HFF-Myc (cell line): ENCODE data around the gene KLKB1.

Source experiments
- DNase-seq: peaks from one replicate; pipeline ENCODE4 v3.0.0-alpha.2; 2011; ENCODE audit warnings: low read depth; ENCODE audit errors: extremely low read depth
- H3K4me3 ChIP-seq: replicated peaks from 2 replicates; pipeline ENCODE4 v1.5.1; 2011; ENCODE audit warnings: low read depth, mild to moderate bottlenecking, control low read depth, low read length
- TF ChIP-seq, protein P1 (sequence below): IDR thresholded peaks from 2 replicates; pipeline ENCODE4 v1.5.1; 2012; ENCODE audit warnings: mild to moderate bottlenecking, low read depth, low read length, control low read depth; ENCODE audit errors: missing control alignments

Gene KLKB1

DNA sequence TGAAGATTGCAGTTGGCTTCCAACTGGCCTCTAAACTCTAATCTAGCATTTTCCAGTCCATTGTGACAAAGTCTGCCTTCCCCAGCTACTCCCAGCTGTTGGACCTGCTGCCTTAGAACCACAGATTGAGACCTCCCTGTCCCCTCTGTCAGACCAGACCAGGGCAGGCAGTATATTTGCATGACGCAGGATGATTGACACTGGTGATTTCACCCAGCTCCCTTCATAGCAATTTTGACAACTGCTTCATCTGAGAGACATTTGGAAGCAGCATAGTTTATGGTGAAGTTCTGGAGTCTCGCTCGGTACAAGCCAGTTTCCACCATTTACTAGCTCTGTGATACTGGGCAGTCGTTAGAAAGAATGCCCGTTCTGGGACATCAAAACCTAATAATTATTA lies 33.5 kb upstream of the KLKB1 start:
- H3K4me3 ChIP-seq: no peak overlapping the region
- TF ChIP-seq, protein P1, sequence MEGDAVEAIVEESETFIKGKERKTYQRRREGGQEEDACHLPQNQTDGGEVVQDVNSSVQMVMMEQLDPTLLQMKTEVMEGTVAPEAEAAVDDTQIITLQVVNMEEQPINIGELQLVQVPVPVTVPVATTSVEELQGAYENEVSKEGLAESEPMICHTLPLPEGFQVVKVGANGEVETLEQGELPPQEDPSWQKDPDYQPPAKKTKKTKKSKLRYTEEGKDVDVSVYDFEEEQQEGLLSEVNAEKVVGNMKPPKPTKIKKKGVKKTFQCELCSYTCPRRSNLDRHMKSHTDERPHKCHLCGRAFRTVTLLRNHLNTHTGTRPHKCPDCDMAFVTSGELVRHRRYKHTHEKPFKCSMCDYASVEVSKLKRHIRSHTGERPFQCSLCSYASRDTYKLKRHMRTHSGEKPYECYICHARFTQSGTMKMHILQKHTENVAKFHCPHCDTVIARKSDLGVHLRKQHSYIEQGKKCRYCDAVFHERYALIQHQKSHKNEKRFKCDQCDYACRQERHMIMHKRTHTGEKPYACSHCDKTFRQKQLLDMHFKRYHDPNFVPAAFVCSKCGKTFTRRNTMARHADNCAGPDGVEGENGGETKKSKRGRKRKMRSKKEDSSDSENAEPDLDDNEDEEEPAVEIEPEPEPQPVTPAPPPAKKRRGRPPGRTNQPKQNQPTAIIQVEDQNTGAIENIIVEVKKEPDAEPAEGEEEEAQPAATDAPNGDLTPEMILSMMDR: no peak
- DNase-seq: no peak

DNA sequence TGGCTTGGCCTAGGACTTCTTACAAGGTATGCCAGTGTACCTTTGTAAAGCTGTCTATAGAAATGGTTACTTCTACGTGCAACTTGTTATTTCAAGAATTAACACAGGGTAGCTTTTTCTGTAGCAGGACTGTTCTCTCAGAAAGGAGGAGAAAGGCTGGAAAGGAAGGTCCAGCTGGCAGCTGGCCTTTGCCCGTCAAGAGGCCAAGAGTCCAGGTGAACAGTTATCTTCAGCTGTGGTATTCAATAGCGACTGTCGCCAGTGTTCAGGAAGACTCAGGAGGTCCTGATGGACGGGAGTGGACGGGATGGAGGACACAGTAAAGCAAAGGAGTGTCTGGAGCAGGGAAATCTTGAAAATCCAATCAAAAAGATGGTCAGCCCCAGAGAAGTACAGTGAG lies 31.2 kb upstream of the KLKB1 start:
- TF ChIP-seq, protein P1: no peak
- no peak overlapping the region for H3K4me3 ChIP-seq
- no peak for DNase-seq

DNA sequence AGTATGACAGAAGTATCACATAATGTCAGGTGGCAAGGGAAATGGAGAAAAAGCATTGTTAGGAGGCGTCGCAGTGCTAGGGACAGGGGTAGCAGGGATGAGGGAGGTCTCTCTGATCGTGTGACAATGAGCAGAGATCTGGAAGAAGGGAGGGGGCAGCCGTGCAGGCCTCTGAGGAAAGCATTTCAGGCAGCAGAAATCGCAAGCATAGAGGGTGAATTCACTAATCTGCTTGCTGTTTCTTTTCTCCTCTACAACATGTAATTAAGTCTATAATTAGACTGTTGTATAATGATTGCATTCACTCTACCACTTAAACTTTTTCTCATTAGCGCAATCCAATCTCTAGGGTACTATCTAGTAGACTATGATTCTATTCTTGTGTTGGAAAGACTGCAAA lies 26.8 kb upstream of the KLKB1 start:
- TF ChIP-seq, protein P1: no peak

DNA sequence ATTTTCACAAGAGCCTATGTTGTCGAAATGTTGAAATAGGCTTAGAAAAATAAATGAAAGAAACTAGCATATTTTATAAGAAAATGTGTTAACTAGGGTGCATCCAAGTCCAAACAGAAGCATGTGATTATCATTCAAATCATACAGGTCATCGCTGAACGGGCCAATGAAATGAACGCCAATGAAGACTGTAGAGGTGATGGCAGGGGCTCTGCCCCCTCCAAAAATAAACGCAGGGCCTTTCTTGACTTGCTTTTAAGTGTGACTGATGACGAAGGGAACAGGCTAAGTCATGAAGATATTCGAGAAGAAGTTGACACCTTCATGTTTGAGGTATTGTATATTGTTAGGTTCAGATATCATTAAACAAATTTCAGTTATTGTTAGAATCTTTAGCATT lies 26.3 kb upstream of the KLKB1 start:
- DNase-seq: no peak
- H3K4me3 ChIP-seq: no peak overlapping the region
- TF ChIP-seq, protein P1: no peak

More for the DNA sequence above, 26.8 kb upstream of the KLKB1 start:
- H3K4me3 ChIP-seq: no peak overlapping the region
- DNase-seq: no peak

DNA sequence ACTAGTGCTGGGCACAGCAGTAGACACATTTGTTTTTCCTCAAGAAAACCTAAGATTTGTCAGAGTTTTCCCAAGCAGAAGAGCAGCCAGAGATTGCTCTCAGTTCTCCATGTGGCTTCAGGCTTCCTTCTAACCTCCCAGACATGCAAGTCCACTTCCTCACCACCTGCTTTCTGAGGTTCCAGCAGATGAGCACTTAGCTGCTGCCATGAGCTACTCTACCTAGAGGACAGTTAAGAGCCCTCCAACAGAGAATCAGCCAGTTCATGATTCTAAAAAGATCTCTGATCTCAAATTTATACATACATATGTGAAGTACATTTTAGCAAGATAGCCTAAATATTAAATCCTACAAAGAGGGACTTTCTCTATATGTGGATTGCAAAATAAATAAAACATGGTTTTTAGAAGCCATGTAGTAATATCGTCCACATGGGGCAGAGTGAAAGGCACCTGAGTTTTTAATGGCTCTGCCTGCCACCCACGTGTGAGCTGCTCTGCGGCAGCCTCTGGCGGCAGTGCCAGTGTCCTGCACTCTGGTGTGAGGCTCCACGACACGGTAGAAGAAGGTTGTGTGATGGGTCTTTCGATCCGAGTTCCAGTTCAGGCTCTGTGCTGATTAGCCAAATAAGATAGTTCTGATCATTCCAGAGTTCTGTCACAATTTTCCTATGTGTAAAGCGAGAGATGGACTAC lies 25.6 kb upstream of the KLKB1 start:
- H3K4me3 ChIP-seq: no peak overlapping the region
- no peak for DNase-seq
- TF ChIP-seq, protein P1: peak; percentile 77

DNA sequence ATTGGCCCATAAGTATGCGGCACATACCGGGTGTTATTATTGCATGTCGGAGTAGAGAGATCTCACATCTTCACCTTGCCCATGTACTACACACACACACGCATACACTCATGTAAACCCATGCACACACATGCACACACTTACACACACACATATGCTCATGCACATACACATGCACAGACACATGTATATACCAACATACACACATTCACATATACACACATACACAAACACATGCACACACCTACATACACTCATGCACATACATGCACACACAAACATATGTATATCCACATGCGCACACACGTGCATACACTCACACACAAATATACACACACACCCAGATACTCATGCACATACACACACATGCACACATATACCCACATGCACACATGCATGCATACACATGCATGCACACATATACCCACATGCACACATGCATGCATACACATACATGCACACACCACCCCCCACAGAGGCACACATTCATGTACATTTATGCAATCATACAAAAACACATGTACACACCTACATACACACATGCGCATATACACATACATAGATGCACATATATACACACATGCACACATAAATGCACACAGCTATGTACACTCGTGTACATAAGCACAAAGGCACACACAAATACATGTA lies 24.7 kb upstream of the KLKB1 start:
- DNase-seq: no peak
- no peak overlapping the region for H3K4me3 ChIP-seq
- TF ChIP-seq, protein P1: no peak

DNA sequence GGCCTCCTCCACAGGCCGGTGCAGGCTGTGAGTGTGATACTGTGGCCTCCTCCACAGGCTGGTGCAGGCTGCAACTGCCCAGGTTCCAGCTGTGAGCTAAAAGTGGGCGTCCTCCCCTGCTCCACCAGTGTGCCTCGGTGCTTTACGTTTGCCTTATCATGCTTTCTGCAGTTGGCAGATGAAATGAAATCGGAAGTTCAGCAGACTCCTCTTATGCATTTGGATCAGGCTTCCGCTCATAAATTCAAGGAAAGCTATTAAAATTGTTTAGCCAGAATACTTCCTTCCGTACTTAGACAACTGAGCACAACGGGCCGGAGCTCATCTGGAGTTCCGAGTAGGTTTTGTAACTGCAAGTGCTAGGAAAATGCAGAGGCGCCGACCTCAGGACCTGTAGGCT lies 23.9 kb upstream of the KLKB1 start:
- no peak for DNase-seq
- TF ChIP-seq, protein P1: no peak
- H3K4me3 ChIP-seq: peak overlapping the region; percentile 41; the same call in 1 of the 2 replicates
